Left ventricle myocardium superior (tissue), 1 donor: Measurements from ENCODE around the gene MYOZ3. TPM values are rescaled to one million over a fixed set of nuclear protein-coding genes. Genes with fewer than 3 reads are reported as not detected.

Experiments used
- ATAC-seq: fragments of 200-7000 bp; cut with Tn5 transposase; one replicate; pipeline ENCODE4 v1.9.1; 2020; ENCODE audit warnings: mild to moderate bottlenecking, moderate library complexity
- DNase-seq: peaks from one replicate; pipeline ENCODE4 v3.0.0-alpha.2; 2020
- intact Hi-C: fragments of 100-400 bp; cut with micrococcal nuclease; formaldehyde crosslinking; loops from one replicate; pipeline ENCODE4 v1.11.0; 2022
- total RNA-seq: library from RNA; stranded (reverse); fragmentation: NEBNext Ultra II Directional; extraction: Animal tissue kit (Norgen Biotek cat#: 25700); gene quantifications from one replicate; pipeline ENCODE4 v1.2.1, GENCODE V29; 2021
- donor health status: DM: no; HTN: yes; CAD: no; lungs with severe emphysema.

MYOZ3 gene
- total RNA-seq, 1 donor from 2014 or later: 3.2 TPM

GRCh38 chr5:150640311-150641005, 20.6 kb upstream of the MYOZ3 start, which contains the start of gene SYNPO:
Gene SYNPO, plus strand, starts transcription at chr5:150640660. Its CDS starts 7,616 bp downstream, at chr5:150648276.
- peak; percentile 80 for DNase-seq
- intact Hi-C loops: no loop called here
- peak; percentile 67 for ATAC-seq

DNA sequence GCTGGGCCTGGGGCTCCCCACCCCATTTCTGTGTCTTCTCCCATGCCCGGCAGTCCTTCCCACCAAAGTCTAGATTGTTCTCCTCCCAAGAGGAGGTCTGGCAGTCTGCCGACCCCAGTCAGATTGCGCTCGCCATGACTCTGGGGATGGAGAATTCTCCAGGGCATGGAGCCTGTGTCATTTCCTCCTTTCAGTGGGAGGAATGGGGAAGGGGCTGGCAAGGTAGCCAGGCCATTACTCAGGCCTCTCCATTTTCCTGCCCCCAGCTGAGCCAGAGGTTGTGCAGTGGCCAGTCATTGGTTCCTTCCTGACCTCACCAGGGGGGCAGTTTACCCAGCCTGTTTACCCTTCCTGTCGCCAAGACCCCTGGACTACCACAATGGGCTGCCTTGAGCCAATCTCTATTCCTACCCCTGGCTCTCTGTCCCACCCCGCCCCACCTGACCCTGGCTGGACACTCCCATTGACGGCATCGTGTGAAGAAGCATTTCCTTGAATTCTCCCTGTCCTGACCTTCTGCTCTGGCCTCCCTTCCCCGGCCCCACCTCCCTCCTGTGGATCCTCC, 20.0 kb upstream of the MYOZ3 start:
- peak; percentile 49 for ATAC-seq
- peak; percentile 68 for DNase-seq
- intact Hi-C loops: no loop called here

- intact Hi-C loops: no loop called here
- ATAC-seq (no peak), DNase-seq (no peak)
Observed at GRCh38 chr5:150641824-150642566, 19.1 kb upstream of the MYOZ3 start.

DNA sequence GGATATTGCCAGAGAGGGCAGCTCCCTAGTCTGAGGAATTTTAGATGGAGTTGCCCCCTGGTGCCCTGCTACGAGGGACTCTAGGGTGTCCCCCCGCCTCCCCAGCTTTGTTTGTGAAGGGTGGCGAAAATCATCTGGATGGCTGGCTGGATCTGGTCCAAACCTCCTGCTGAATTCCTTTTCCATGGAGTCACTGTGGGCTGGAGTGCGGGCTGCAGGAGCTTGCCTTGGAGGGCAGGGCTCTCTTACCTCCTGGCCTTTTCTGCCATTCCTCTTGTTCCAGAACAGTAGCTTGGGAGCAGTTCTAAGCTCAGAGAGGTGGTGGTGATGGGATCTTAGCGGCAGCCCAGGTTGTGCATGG, 18.5 kb upstream of the MYOZ3 start:
- DNase-seq: peak; percentile 78
- intact Hi-C loops: no loop called here
- peak; percentile 33 for ATAC-seq

DNA sequence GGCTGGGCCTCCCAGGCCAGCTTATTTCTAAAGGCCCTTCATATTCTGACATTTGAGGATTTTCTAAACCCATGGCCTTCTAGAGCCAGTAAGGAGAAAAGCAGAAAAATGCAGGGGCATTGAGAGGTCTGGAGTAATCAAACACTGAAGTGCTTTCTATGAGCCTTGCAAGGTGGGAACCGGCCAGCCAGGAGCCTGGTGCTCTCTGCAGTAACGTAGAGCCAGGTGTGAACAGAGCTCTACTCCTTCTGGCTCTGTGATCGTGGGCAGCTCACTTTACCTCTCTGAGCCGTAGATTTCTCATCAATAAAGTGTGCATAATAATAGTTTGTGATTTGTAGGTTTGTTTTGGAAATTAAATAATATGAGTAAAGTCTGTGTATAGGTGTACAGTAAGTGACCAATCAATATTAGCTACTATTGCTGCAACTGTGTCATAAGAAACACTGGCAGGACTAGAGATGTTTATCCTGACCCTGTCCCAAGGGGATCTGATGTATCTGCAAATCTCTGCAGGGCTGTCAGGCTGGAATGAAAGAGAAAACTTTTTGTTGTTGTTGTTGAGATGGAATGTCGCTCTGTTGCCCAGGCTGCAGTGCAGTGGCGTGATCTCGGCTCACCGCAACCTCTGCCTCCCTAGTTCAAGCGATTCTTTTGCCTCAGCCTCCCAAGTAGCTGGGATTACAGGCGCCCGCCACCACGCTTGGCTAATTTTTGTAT, 17.9 kb upstream of the MYOZ3 start:
- no peak for DNase-seq
- intact Hi-C loops: no loop called here
- no peak for ATAC-seq

GRCh38 chr5:150644058-150644457, 17.0 kb upstream of the MYOZ3 start:
- DNase-seq (no peak), ATAC-seq (no peak)
- intact Hi-C loops: no loop called here

DNA sequence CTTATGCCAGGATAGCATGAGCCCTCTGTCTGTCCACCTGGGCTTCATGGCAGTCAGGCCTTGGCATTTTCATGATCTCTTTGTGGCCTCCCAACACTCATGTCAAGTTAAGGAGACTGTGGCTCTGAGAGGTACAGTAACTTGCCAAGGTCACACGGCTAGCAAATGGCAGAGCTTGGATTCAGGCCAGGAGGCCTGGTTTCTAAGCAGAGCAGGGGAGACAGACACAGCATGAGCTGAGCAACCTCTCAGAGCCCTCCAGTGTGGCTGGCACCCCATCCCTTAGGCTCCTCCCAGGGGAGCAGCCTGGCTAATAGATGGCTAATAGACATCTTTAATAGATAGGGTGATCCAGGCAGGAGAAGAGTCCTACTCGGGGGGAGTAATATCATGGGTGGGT, 16.5 kb upstream of the MYOZ3 start:
- ATAC-seq (peak; percentile 26), DNase-seq (peak; percentile 76)
- intact Hi-C loops: no loop called here

- intact Hi-C loops: no loop called here
- no peak for ATAC-seq
- DNase-seq: peak; percentile 80
Observed at GRCh38 chr5:150645070-150645700, 15.9 kb upstream of the MYOZ3 start.

GRCh38 chr5:150647275-150648251, 13.5 kb upstream of the MYOZ3 start:
- ATAC-seq (peak; percentile 61), DNase-seq (peak; percentile 92)
- intact Hi-C loops: no loop called here

- intact Hi-C loops: no loop called here
- DNase-seq (no peak), ATAC-seq (peak; percentile 1)
Observed at GRCh38 chr5:150648294-150649107, 12.6 kb upstream of the MYOZ3 start.

GRCh38 chr5:150649108-150650020, 11.7 kb upstream of the MYOZ3 start:
- DNase-seq (peak; percentile 90), ATAC-seq (peak; percentile 46)
- intact Hi-C loops: loop anchor here (10.0 kb wide), 1 partner anchor 85 kb away; no protein-coding TSS in a partner anchor

GRCh38 chr5:150650021-150651006, 10.7 kb upstream of the MYOZ3 start:
- ATAC-seq (no peak), DNase-seq (no peak)
- intact Hi-C loops: loop anchor here (10.0 kb wide), 1 partner anchor 86 kb away; no protein-coding TSS in a partner anchor

- intact Hi-C loops: loop anchor here (10.0 kb wide), 1 partner anchor 87 kb away; no protein-coding TSS in a partner anchor
- DNase-seq (no peak), ATAC-seq (no peak)
Observed at GRCh38 chr5:150651382-150651781, 9.7 kb upstream of the MYOZ3 start.

- intact Hi-C loops: loop anchor here (10.0 kb wide), 1 partner anchor 87 kb away; no protein-coding TSS in a partner anchor
- DNase-seq (no peak), ATAC-seq (no peak)
Observed at GRCh38 chr5:150651924-150652671, 9.0 kb upstream of the MYOZ3 start.
